Neural cell (in vitro differentiated cells): ENCODE measurements around the gene GOT1. TPM values are rescaled to one million over a fixed set of nuclear protein-coding genes. Genes with fewer than 3 reads are reported as not detected.

Experiments used
- H2AFZ ChIP-seq: fragments of 200-600, 300-800 bp; sonication (generic), shearing (Covaris generic); 2 replicates; pipeline ENCODE4 v1.6.0; 2014; ENCODE audit warnings: low read depth, mild to moderate bottlenecking, antibody characterized with exemption, low read length, moderate library complexity
- H3F3A ChIP-seq: fragments of 200-600 bp; shearing (Covaris generic); 2 replicates; pipeline ENCODE4 v1.6.1; 2016; ENCODE audit warnings: mild to moderate bottlenecking, moderate library complexity, mixed read lengths, antibody characterized with exemption, low read length; ENCODE audit not compliant: insufficient read depth, poor library complexity, severe bottlenecking
- H3K27ac ChIP-seq: fragments of 200-600, 300-800 bp; sonication (generic), shearing (Covaris generic); 2 replicates; pipeline ENCODE4 v1.5.1; 2014; ENCODE audit warnings: mild to moderate bottlenecking, low read length, moderate library complexity
- H3K27me3 ChIP-seq: fragments of 300-800, 200-600 bp; sonication (generic), shearing (Covaris generic); 2 replicates; pipeline ENCODE4 v1.6.0; 2014; ENCODE audit warnings: mild to moderate bottlenecking, low read depth, low read length, moderate library complexity; ENCODE audit not compliant: insufficient read depth
- H3K36me3 ChIP-seq: fragments of 300-800, 200-600 bp; sonication (generic), shearing (Covaris generic); 2 replicates; pipeline ENCODE4 v1.5.1; 2014; ENCODE audit warnings: mild to moderate bottlenecking, antibody characterized with exemption, low read length, moderate library complexity; ENCODE audit not compliant: insufficient read depth
- H3K4me2 ChIP-seq: fragments of 300-800, 200-600 bp; sonication (generic), shearing (Covaris generic); 2 replicates; pipeline ENCODE4 v1.6.0; 2014; ENCODE audit warnings: mild to moderate bottlenecking, low read length
- H3K4me3 ChIP-seq: fragments of 300-800, 200-600 bp; sonication (generic), shearing (Covaris generic); 2 replicates; pipeline ENCODE4 v1.5.1; 2014; ENCODE audit warnings: mild to moderate bottlenecking, low read length, moderate library complexity
- H3K79me2 ChIP-seq: fragments of 200-600 bp; shearing (Covaris generic); replicated peaks from 2 replicates; pipeline ENCODE4 v1.6.0; 2014; ENCODE audit warnings: mild to moderate bottlenecking, low read length, moderate library complexity; ENCODE audit not compliant: insufficient read depth
- H3K9ac ChIP-seq: fragments of 300-800, 200-600 bp; sonication (generic), shearing (Covaris generic); 2 replicates; pipeline ENCODE4 v1.6.1; 2016; ENCODE audit warnings: mild to moderate bottlenecking, low read length, mixed read lengths
- H3K9me2 ChIP-seq: fragments of 200-600 bp; shearing (Covaris generic); 2 replicates; pipeline ENCODE4 v1.6.1; 2016; ENCODE audit warnings: mild to moderate bottlenecking, low read length, mixed read lengths; ENCODE audit not compliant: insufficient read depth
- H3K9me3 ChIP-seq: fragments of 200-600, 300-800 bp; sonication (generic), shearing (Covaris generic); 2 replicates; pipeline ENCODE4 v1.6.1; 2016; ENCODE audit warnings: mild to moderate bottlenecking, mixed run types, low read length, moderate library complexity, mixed read lengths
- H4K20me1 ChIP-seq: fragments of 200-600 bp; shearing (Covaris generic); 2 replicates; pipeline ENCODE4 v1.6.1; 2016; ENCODE audit warnings: mild to moderate bottlenecking, mixed run types; ENCODE audit not compliant: insufficient read depth
- CTCF ChIP-seq: fragments of 450-650 bp; IDR thresholded peaks from 2 replicates; pipeline ENCODE4 v1.5.1; 2014; ENCODE audit warnings: antibody characterized with exemption, mild to moderate bottlenecking, moderate library complexity; ENCODE audit not compliant: poor library complexity, severe bottlenecking
- EP300 ChIP-seq: fragments of 450-650 bp; conservative IDR thresholded peaks from 2 replicates; pipeline ENCODE4 v1.6.1; 2014; ENCODE audit warnings: antibody characterized with exemption, mild to moderate bottlenecking, moderate library complexity; ENCODE audit not compliant: poor library complexity, severe bottlenecking
- EZH2 ChIP-seq: fragments of 200-600, 300-800 bp; shearing (Covaris generic), sonication (generic); IDR thresholded peaks from 2 replicates; pipeline ENCODE4 v1.6.1; 2014; ENCODE audit warnings: antibody characterized with exemption, low read length, borderline replicate concordance, mild to moderate bottlenecking; ENCODE audit not compliant: insufficient read depth, poor library complexity, severe bottlenecking
- MXI1 ChIP-seq: fragments of 450-650 bp; conservative IDR thresholded peaks from 2 replicates; pipeline ENCODE4 v1.6.1; 2014; ENCODE audit warnings: antibody characterized with exemption, mild to moderate bottlenecking; ENCODE audit not compliant: poor library complexity, severe bottlenecking
- POLR2AphosphoS5 ChIP-seq: IDR thresholded peaks from 2 replicates; pipeline ENCODE4 v1.6.1; 2012
- RAD21 ChIP-seq: fragments of 450-650 bp; conservative IDR thresholded peaks from 2 replicates; pipeline ENCODE4 v1.6.1; 2014; ENCODE audit warnings: antibody characterized with exemption, mild to moderate bottlenecking, moderate library complexity
- REST ChIP-seq: IDR thresholded peaks from 2 replicates; pipeline ENCODE4 v1.6.1; 2012; ENCODE audit warnings: borderline replicate concordance
- SMC3 ChIP-seq: fragments of 450-650 bp; conservative IDR thresholded peaks from 2 replicates; pipeline ENCODE4 v1.6.1; 2014; ENCODE audit warnings: antibody characterized with exemption, mild to moderate bottlenecking, moderate library complexity; ENCODE audit not compliant: poor library complexity
- TAF1 ChIP-seq: IDR thresholded peaks from 2 replicates; pipeline ENCODE4 v1.6.1; 2012; ENCODE audit warnings: low read depth
- polyA plus RNA-seq: library from polyadenylated mRNA; depleted of rRNA; stranded (reverse); fragments of >200 nt; gene quantifications from 2 replicates; pipeline ENCODE4 v1.2.3, GENCODE V29; 2014

The GOT1 gene
- polyA plus RNA-seq, 1 donor from 2014 or later: 43.6 TPM

GRCh38 chr10:99393683-99394082 lies 36.7 kb downstream of the GOT1 start:
- Histone ChIP-seq H3K79me2 (no peaks in the 10 kb centered on the region), H2AFZ (no peak overlapping the region), H3K4me3 (no peak overlapping the region), H3K36me3 (no peaks in the 10 kb centered on the region), H3K9me3 (no peaks in the 10 kb centered on the region), H3K9ac (no peak overlapping the region), H3K27ac (no peak overlapping the region), H3K4me2 (no peak overlapping the region), H3F3A (no peaks in the 10 kb centered on the region), H3K9me2 (no peaks in the 10 kb centered on the region), H3K27me3 (no peaks in the 10 kb centered on the region), H4K20me1 (no peaks in the 10 kb centered on the region)
- no peak for TF ChIP-seq MXI1
- TF ChIP-seq TAF1: no peak
- no peak for TF ChIP-seq SMC3
- TF ChIP-seq CTCF: no peak
- TF ChIP-seq POLR2AphosphoS5: no peak
- TF ChIP-seq EP300: no peak
- no peak for TF ChIP-seq REST
- no peak for TF ChIP-seq EZH2
- no peak for TF ChIP-seq RAD21

GRCh38 chr10:99393036-99393435 lies 37.4 kb downstream of the GOT1 start:
- H2AFZ ChIP-seq: no peak overlapping the region
- H4K20me1 ChIP-seq: no peaks in the 10 kb centered on the region
- no peak for TF ChIP-seq POLR2AphosphoS5
- no peak for TF ChIP-seq REST
- TF ChIP-seq EZH2: no peak
- no peak for TF ChIP-seq EP300
- no peak for TF ChIP-seq CTCF
- no peak overlapping the region for H3K9ac ChIP-seq
- H3K27ac ChIP-seq: no peak overlapping the region
- H3F3A ChIP-seq: no peaks in the 10 kb centered on the region
- H3K4me3 ChIP-seq: no peak overlapping the region
- no peaks in the 10 kb centered on the region for H3K27me3 ChIP-seq
- no peaks in the 10 kb centered on the region for H3K9me3 ChIP-seq
- no peaks in the 10 kb centered on the region for H3K36me3 ChIP-seq
- no peaks in the 10 kb centered on the region for H3K9me2 ChIP-seq
- H3K4me2 ChIP-seq: no peak overlapping the region
- H3K79me2 ChIP-seq: no peaks in the 10 kb centered on the region
